HEK293 (cell line): ENCODE data around the gene FAM120B.

Experiments
- CTCF ChIA-PET: fragments of 350-600 bp; formaldehyde crosslinking; extraction: SDS; loops from one replicate; lab custom pipeline; 2021; ENCODE audit warnings: antibody characterized with exemption; lab: Yijun Ruan, JAX
- POLR2A ChIA-PET: fragments of 300-600 bp; formaldehyde crosslinking; extraction: SDS; loops from one replicate; lab custom pipeline; 2020; ENCODE audit warnings: antibody characterized with exemption, inconsistent platforms; lab: Yijun Ruan, JAX
- H3K27ac ChIP-seq: fragments of 200-500 bp; sonication (Bioruptor generic); 2 replicates; pipeline ENCODE4 v1.5.1; 2014; ENCODE audit warnings: low read depth, low read length, control low read depth, inconsistent platforms; ENCODE audit errors: extremely low read depth
- H3K36me3 ChIP-seq, 2 experiments: fragments of 200-500 bp in 1 of 2; sonication (Bioruptor generic) in 1 of 2; 1 replicate in 1 of 2; 2 replicates in 1 of 2; pipeline ENCODE4 v1.5.1; 2014 to 2017; ENCODE audit warnings: inconsistent platforms in 2 of 2, low read length in 2 of 2; ENCODE audit not compliant: control insufficient read depth in 2 of 2, insufficient read depth in 1 of 2
- H3K4me1 ChIP-seq: fragments of 200-500 bp; sonication (Bioruptor generic); 2 replicates; pipeline ENCODE4 v1.5.1; 2014; ENCODE audit warnings: mild to moderate bottlenecking, low read length, inconsistent platforms; ENCODE audit not compliant: control insufficient read depth, insufficient read depth
- H3K4me3 ChIP-seq: 2 replicates; pipeline ENCODE4 v1.5.1; 2011; ENCODE audit warnings: low read depth, mild to moderate bottlenecking, control low read depth, low read length, moderate library complexity
- H3K9me3 ChIP-seq: fragments of 200-500 bp; sonication (Bioruptor generic); 2 replicates; pipeline ENCODE4 v1.5.1; 2014; ENCODE audit warnings: low read depth, low read length, inconsistent platforms; ENCODE audit not compliant: control insufficient read depth, insufficient read depth
- EGR2 ChIP-seq: fragments of 450-650 bp; formaldehyde crosslinking; IDR thresholded peaks from 2 replicates; pipeline ENCODE4 v1.5.1; 2016; ENCODE audit warnings: low read depth, missing biosample characterization, missing genetic modification characterization
- GFI1B ChIP-seq: fragments of 450-650 bp; formaldehyde crosslinking; IDR thresholded peaks from 2 replicates; pipeline ENCODE4 v1.5.1; 2016; ENCODE audit warnings: missing biosample characterization, missing genetic modification characterization
- SCRT2 ChIP-seq: fragments of 450-650 bp; formaldehyde crosslinking; IDR thresholded peaks from 2 replicates; pipeline ENCODE4 v1.5.1; 2016; ENCODE audit warnings: missing biosample characterization, missing genetic modification characterization
- TCF7L2 ChIP-seq: IDR thresholded peaks from 2 replicates; pipeline ENCODE4 v1.6.1; 2011; ENCODE audit warnings: low read depth, mild to moderate bottlenecking, inconsistent platforms, low read length, moderate library complexity, borderline replicate concordance
- YY1 ChIP-seq: fragments of 450-650 bp; formaldehyde crosslinking; IDR thresholded peaks from 2 replicates; pipeline ENCODE4 v1.5.1; 2018; ENCODE audit warnings: missing biosample characterization, missing genetic modification characterization
- ZBTB17 ChIP-seq: fragments of 450-650 bp; formaldehyde crosslinking; IDR thresholded peaks from 2 replicates; pipeline ENCODE4 v1.5.1; 2016; ENCODE audit warnings: missing biosample characterization, missing genetic modification characterization
- ZBTB21 ChIP-seq: fragments of 450-650 bp; formaldehyde crosslinking; IDR thresholded peaks from 2 replicates; pipeline ENCODE4 v1.5.1; 2017; ENCODE audit warnings: missing biosample characterization, missing genetic modification characterization
- ZBTB7A ChIP-seq: fragments of 450-650 bp; formaldehyde crosslinking; IDR thresholded peaks from 2 replicates; pipeline ENCODE4 v1.5.1; 2016; ENCODE audit warnings: low read depth, missing biosample characterization, missing genetic modification characterization
- ZNF132 ChIP-seq: fragments of 450-650 bp; formaldehyde crosslinking; IDR thresholded peaks from 2 replicates; pipeline ENCODE4 v1.5.1; 2017; ENCODE audit warnings: missing biosample characterization, missing genetic modification characterization, borderline replicate concordance
- ZNF19 ChIP-seq: fragments of 450-650 bp; formaldehyde crosslinking; IDR thresholded peaks from 2 replicates; pipeline ENCODE4; 2016; ENCODE audit warnings: missing biosample characterization, missing genetic modification characterization, low read depth
- ZNF366 ChIP-seq: fragments of 450-650 bp; formaldehyde crosslinking; conservative IDR thresholded peaks from 2 replicates; pipeline ENCODE4 v1.5.1; 2016; ENCODE audit warnings: missing biosample characterization, missing genetic modification characterization
- ZNF391 ChIP-seq: fragments of 450-650 bp; formaldehyde crosslinking; IDR thresholded peaks from 2 replicates; pipeline ENCODE4 v1.5.1; 2016; ENCODE audit warnings: low read depth, missing biosample characterization, missing genetic modification characterization, borderline replicate concordance
- ZNF529 ChIP-seq: fragments of 450-650 bp; formaldehyde crosslinking; IDR thresholded peaks from 2 replicates; pipeline ENCODE4 v1.5.1; 2017; ENCODE audit warnings: missing genetic modification characterization, missing biosample characterization; ENCODE audit not compliant: insufficient replicate concordance
- ZNF585B ChIP-seq: fragments of 450-650 bp; formaldehyde crosslinking; IDR thresholded peaks from 2 replicates; pipeline ENCODE4 v1.5.1; 2016; ENCODE audit warnings: missing biosample characterization, missing genetic modification characterization
- ZNF600 ChIP-seq: fragments of 450-650 bp; formaldehyde crosslinking; IDR thresholded peaks from 2 replicates; pipeline ENCODE4 v1.5.1; 2016; ENCODE audit warnings: missing biosample characterization, missing genetic modification characterization
- ZNF776 ChIP-seq: fragments of 450-650 bp; formaldehyde crosslinking; IDR thresholded peaks from 2 replicates; pipeline ENCODE4 v1.5.0; 2017; ENCODE audit warnings: missing biosample characterization, missing genetic modification characterization, borderline replicate concordance
- ZNF830 ChIP-seq: fragments of 450-650 bp; IDR thresholded peaks from 2 replicates; pipeline ENCODE4 v1.5.0; 2018; ENCODE audit warnings: missing biosample characterization, missing genetic modification characterization, low read depth, mild to moderate bottlenecking, moderate library complexity
- ZSCAN16 ChIP-seq: fragments of 450-650 bp; formaldehyde crosslinking; IDR thresholded peaks from 2 replicates; pipeline ENCODE4 v1.5.1; 2016; ENCODE audit warnings: missing biosample characterization, missing genetic modification characterization
- ZSCAN30 ChIP-seq: fragments of 450-650 bp; IDR thresholded peaks from 2 replicates; pipeline ENCODE4 v1.5.1; 2018; ENCODE audit warnings: missing biosample characterization, mild to moderate bottlenecking, missing genetic modification characterization, moderate library complexity
- TF ChIP-seq, protein P1 (sequence below): fragments of 450-650 bp; formaldehyde crosslinking; conservative IDR thresholded peaks from 2 replicates; pipeline ENCODE4 v1.5.1; 2016; ENCODE audit warnings: low read depth, missing biosample characterization, missing genetic modification characterization
- TF ChIP-seq, protein P2 (sequence below): fragments of 450-650 bp; formaldehyde crosslinking; IDR thresholded peaks from 2 replicates; pipeline ENCODE4 v1.5.1; 2016; ENCODE audit warnings: missing biosample characterization, missing genetic modification characterization, low read depth
- TF ChIP-seq, protein P3 (sequence below): fragments of 450-650 bp; formaldehyde crosslinking; IDR thresholded peaks from 2 replicates; pipeline ENCODE4 v1.5.1; 2016; ENCODE audit warnings: missing biosample characterization, missing genetic modification characterization
- TF ChIP-seq, protein P4 (sequence below): IDR thresholded peaks from 2 replicates; pipeline ENCODE4 v1.6.1; 2011; ENCODE audit warnings: mild to moderate bottlenecking, low read depth, low read length, borderline replicate concordance

The FAM120B gene

DNA sequence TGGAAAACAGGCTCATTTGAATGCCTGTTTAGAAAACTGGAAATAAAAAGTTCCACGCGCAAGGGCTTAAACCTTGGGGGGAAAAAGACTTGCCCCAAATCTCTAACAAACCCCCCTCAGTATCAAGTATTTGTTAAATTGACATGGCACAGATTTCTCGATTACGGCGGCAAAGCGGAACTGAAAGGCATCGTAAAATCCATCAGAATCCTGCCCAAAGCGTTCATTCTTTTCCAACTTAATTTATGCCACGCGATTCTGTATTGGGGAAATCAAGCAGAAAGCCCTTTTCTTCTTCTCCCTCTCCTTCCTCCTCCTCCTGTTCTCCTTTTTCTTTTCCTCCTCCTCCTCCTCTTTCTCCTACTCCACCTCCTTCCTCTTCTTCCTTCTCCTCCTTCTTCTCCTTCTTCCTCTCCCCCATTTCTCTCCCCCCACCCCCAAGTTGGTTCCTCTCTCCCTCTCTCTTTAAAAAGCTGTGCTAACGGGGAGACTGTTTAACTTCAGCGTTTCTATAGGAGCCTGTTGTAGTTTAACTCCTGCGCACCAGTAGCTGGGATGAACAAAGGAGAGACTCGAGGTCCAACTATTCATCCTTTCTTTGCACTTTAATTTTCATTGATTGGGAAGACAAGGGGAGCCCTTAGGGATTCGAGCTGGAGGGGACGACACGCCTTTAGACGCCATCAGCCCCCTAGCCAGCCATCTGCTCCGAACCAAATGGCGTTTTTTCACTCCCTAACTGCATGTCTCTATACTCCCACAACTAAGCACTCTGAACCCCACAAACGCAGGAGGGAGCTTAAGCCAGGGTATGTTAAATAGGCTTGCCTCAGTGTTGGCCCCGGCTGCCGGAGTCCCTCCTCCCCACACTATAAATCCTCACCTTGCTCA lies 13.0 kb upstream of the FAM120B start:
- no peaks in the 10 kb centered on the region for H3K9me3 ChIP-seq
- POLR2A ChIA-PET: interaction anchor here (0.6 kb wide), 1 partner anchor 10 kb away, joined by 5 read pairs; no protein-coding TSS in a partner anchor
- CTCF ChIA-PET: interaction anchor here (0.6 to 3.2 kb wide), 6 partner anchors 16 to 504 kb away, joined by 3 to 21 read pairs (median 4); no protein-coding TSS in a partner anchor
- H3K36me3 ChIP-seq: peaks cover 0 to 3% of the 10 kb centered on the region in 2 experiments; a peak in 1 of 3 replicates
- peaks cover 8% of the 10 kb centered on the region for H3K4me1 ChIP-seq
- H3K4me3 ChIP-seq: no peak overlapping the region
- TF ChIP-seq ZNF585B (tag by site-specific recombination) (no peak), ZNF366 (peak; percentile 57; the same call in 1 of the 2 replicates), ZBTB17 (tag by site-specific recombination) (no peak), EGR2 (tag by site-specific recombination) (peak; percentile 50; the same call in 1 of the 2 replicates)
- TF ChIP-seq, protein P1, sequence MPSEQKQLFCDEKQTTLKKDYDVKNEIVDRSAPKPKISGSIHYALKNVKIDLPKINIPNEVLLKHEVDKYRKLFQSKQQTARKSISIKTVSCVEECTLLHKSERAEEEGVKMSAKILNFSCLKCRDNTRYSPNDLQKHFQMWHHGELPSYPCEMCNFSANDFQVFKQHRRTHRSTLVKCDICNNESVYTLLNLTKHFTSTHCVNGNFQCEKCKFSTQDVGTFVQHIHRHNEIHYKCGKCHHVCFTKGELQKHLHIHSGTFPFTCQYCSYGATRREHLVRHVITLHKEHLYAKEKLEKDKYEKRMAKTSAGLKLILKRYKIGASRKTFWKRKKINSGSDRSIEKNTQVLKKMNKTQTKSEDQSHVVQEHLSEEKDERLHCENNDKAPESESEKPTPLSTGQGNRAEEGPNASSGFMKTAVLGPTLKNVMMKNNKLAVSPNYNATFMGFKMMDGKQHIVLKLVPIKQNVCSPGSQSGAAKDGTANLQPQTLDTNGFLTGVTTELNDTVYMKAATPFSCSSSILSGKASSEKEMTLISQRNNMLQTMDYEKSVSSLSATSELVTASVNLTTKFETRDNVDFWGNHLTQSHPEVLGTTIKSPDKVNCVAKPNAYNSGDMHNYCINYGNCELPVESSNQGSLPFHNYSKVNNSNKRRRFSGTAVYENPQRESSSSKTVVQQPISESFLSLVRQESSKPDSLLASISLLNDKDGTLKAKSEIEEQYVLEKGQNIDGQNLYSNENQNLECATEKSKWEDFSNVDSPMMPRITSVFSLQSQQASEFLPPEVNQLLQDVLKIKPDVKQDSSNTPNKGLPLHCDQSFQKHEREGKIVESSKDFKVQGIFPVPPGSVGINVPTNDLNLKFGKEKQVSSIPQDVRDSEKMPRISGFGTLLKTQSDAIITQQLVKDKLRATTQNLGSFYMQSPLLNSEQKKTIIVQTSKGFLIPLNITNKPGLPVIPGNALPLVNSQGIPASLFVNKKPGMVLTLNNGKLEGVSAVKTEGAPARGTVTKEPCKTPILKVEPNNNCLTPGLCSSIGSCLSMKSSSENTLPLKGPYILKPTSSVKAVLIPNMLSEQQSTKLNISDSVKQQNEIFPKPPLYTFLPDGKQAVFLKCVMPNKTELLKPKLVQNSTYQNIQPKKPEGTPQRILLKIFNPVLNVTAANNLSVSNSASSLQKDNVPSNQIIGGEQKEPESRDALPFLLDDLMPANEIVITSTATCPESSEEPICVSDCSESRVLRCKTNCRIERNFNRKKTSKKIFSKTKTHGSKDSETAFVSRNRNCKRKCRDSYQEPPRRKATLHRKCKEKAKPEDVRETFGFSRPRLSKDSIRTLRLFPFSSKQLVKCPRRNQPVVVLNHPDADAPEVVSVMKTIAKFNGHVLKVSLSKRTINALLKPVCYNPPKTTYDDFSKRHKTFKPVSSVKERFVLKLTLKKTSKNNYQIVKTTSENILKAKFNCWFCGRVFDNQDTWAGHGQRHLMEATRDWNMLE: no peak
- H3K27ac ChIP-seq: no peak overlapping the region; the same call in 1 of the 2 replicates

DNA sequence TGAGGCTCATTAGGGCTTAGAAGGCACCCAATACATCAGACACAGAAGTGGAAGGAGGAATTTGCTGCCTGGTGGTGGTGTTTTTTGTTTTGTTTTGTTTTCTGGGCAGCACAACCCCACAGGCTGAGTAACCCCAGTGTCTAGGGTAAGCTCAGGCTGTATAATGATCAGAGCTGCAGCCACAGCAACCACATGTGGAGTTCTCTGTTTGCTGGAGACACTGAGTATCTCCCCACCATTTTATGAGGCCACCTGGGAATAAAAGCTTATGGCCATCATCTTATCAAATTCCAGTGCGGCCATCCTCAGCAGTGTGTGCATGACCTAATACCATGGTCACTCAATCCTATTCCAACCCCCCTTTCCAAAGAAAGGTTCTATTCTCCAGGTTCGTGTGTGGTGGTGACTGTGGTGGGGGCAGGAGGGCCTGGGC lies 12.2 kb upstream of the FAM120B start:
- ChIA-PET CTCF (interaction anchor here (0.6 to 3.2 kb wide), 7 partner anchors 16 to 463 kb away, joined by 3 to 21 read pairs (median 4); no protein-coding TSS in a partner anchor), POLR2A (no interaction called here)
- Histone ChIP-seq H3K4me3 (no peak overlapping the region), H3K27ac (no peak overlapping the region; the same call in 1 of the 2 replicates), H3K9me3 (no peaks in the 10 kb centered on the region), H3K36me3 (no peaks in the 10 kb centered on the region), H3K4me1 (peaks cover 8% of the 10 kb centered on the region)
- no peak for TF ChIP-seq ZNF132 (tag by site-specific recombination)
- peak; percentile 15; the same call in 1 of the 2 replicates for TF ChIP-seq SCRT2 (tag by site-specific recombination)
- TF ChIP-seq ZNF830: no peak
- TF ChIP-seq ZNF529 (tag by site-specific recombination): no peak
- TF ChIP-seq, protein P2, sequence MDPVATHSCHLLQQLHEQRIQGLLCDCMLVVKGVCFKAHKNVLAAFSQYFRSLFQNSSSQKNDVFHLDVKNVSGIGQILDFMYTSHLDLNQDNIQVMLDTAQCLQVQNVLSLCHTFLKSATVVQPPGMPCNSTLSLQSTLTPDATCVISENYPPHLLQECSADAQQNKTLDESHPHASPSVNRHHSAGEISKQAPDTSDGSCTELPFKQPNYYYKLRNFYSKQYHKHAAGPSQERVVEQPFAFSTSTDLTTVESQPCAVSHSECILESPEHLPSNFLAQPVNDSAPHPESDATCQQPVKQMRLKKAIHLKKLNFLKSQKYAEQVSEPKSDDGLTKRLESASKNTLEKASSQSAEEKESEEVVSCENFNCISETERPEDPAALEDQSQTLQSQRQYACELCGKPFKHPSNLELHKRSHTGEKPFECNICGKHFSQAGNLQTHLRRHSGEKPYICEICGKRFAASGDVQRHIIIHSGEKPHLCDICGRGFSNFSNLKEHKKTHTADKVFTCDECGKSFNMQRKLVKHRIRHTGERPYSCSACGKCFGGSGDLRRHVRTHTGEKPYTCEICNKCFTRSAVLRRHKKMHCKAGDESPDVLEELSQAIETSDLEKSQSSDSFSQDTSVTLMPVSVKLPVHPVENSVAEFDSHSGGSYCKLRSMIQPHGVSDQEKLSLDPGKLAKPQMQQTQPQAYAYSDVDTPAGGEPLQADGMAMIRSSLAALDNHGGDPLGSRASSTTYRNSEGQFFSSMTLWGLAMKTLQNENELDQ (tag by site-specific recombination): no peak
- no peak for TF ChIP-seq GFI1B
- no peak for TF ChIP-seq ZNF391 (tag by site-specific recombination)
- TF ChIP-seq YY1 (tag by site-specific recombination): no peak
- TF ChIP-seq, protein P3, sequence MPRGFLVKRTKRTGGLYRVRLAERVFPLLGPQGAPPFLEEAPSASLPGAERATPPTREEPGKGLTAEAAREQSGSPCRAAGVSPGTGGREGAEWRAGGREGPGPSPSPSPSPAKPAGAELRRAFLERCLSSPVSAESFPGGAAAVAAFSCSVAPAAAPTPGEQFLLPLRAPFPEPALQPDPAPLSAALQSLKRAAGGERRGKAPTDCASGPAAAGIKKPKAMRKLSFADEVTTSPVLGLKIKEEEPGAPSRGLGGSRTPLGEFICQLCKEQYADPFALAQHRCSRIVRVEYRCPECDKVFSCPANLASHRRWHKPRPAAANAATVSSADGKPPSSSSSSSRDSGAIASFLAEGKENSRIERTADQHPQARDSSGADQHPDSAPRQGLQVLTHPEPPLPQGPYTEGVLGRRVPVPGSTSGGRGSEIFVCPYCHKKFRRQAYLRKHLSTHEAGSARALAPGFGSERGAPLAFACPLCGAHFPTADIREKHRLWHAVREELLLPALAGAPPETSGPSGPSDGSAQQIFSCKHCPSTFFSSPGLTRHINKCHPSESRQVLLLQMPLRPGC (tag by site-specific recombination): no peak
- TF ChIP-seq TCF7L2: no peak
- no peak for TF ChIP-seq ZBTB21 (tag by site-specific recombination)
- no peak for TF ChIP-seq ZNF776 (tag by site-specific recombination)
- 0 out of 2 replicates have a peak, but pooled peaks have one; percentile 18 for TF ChIP-seq ZNF600 (tag by site-specific recombination)
- no peak for TF ChIP-seq ZNF19 (tag by site-specific recombination)
- no peak for TF ChIP-seq ZBTB7A (tag by site-specific recombination)
- TF ChIP-seq ZSCAN30 (tag by site-specific recombination): 0 out of 2 replicates have a peak, but pooled peaks have one; percentile 29
- TF ChIP-seq, protein P4, sequence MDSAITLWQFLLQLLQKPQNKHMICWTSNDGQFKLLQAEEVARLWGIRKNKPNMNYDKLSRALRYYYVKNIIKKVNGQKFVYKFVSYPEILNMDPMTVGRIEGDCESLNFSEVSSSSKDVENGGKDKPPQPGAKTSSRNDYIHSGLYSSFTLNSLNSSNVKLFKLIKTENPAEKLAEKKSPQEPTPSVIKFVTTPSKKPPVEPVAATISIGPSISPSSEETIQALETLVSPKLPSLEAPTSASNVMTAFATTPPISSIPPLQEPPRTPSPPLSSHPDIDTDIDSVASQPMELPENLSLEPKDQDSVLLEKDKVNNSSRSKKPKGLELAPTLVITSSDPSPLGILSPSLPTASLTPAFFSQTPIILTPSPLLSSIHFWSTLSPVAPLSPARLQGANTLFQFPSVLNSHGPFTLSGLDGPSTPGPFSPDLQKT: no peak
- no peak for TF ChIP-seq ZSCAN16 (tag by site-specific recombination)
